Osteoblast (primary cell): Measurements from ENCODE around the gene MRAP2. TPM values are rescaled to one million over a fixed set of nuclear protein-coding genes. Genes with fewer than 3 reads are reported as not detected.
A peak's percentile ranks its signal among the peaks of the same experiment; 100 is the strongest.

Experiments
- DNase-seq: peaks from one replicate; pipeline ENCODE4 v3.0.0; 2011; ENCODE audit warnings: low spot score, mixed read lengths; ENCODE audit not compliant: insufficient read length; ENCODE audit errors: missing footprints
- H2AFZ ChIP-seq: 2 replicates; pipeline ENCODE4 v1.6.0; 2011; ENCODE audit warnings: mild to moderate bottlenecking, low read length
- H3K27ac ChIP-seq: 2 replicates; pipeline ENCODE4 v1.5.1; 2011; ENCODE audit warnings: mild to moderate bottlenecking, low read depth, low read length, moderate library complexity
- H3K27me3 ChIP-seq: 2 replicates; pipeline ENCODE4 v1.6.0; 2012; ENCODE audit warnings: mild to moderate bottlenecking, control low read depth, inconsistent platforms, low read length, moderate library complexity; ENCODE audit not compliant: insufficient read depth
- H3K36me3 ChIP-seq: 2 replicates; pipeline ENCODE4 v1.5.1; 2011; ENCODE audit warnings: mild to moderate bottlenecking, low read length, control low read depth, moderate library complexity; ENCODE audit not compliant: insufficient read depth
- H3K4me1 ChIP-seq: 2 replicates; pipeline ENCODE4 v1.5.1; 2011; ENCODE audit warnings: mild to moderate bottlenecking, low read length, control low read depth, moderate library complexity; ENCODE audit not compliant: insufficient read depth
- H3K4me2 ChIP-seq: 2 replicates; pipeline ENCODE4 v1.6.0; 2011; ENCODE audit warnings: mild to moderate bottlenecking, low read length; ENCODE audit not compliant: insufficient read depth
- H3K4me3 ChIP-seq: fragments of 200-600 bp; sonication (generic); 3 replicates; pipeline ENCODE4 v1.5.1; 2012; ENCODE audit warnings: mild to moderate bottlenecking, low read length, inconsistent platforms; ENCODE audit not compliant: insufficient read depth
- H3K79me2 ChIP-seq: 2 replicates; pipeline ENCODE4 v1.6.0; 2012; ENCODE audit warnings: mild to moderate bottlenecking, low read length, control low read depth, inconsistent platforms; ENCODE audit not compliant: insufficient read depth
- H3K9me3 ChIP-seq: 2 replicates; pipeline ENCODE4 v1.5.1; 2011; ENCODE audit warnings: low read depth, low read length, control low read depth
- H4K20me1 ChIP-seq: 2 replicates; pipeline ENCODE4 v1.6.0; 2012; ENCODE audit warnings: mild to moderate bottlenecking, low read length, control low read depth; ENCODE audit not compliant: insufficient read depth
- total RNA-seq: library from RNA; depleted of rRNA; stranded (reverse); fragments of >200 nt; gene quantifications from 2 replicates; pipeline ENCODE4 v1.2.3, GENCODE V29; 2012
- TF ChIP-seq, protein P1 (sequence below): IDR thresholded peaks from 2 replicates; pipeline ENCODE4 v1.5.1; 2011; ENCODE audit warnings: mild to moderate bottlenecking, low read depth, low read length, moderate library complexity; ENCODE audit errors: extremely low read depth

MRAP2 gene
- total RNA-seq, 1 donor, result 5.1 TPM

DNA sequence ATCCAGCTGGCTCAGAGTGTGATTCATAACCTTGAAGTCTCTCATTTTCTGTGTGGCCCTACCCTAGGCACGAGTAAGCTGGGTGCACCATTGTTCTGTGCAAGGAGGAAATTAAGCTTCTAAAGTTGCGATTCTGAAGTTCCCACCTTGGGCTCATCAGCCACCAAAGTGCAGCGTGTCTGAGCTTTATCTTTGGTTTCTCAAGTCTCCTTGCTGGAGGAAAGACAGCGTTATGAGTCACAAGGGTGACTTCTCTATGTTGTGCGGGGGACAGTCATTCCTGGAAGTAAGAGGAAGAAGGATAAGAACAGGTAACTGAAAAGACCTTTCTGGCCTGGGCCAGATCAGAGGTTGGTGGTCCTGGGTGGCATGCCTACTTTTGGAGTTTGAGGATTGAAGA, 16.8 kb downstream of the MRAP2 start:
- Histone ChIP-seq H3K27me3 (no peaks in the 10 kb centered on the region), H2AFZ (no peak overlapping the region), H3K4me3 (no peak overlapping the region), H4K20me1 (no peaks in the 10 kb centered on the region), H3K4me2 (no peak overlapping the region), H3K9me3 (no peaks in the 10 kb centered on the region), H3K4me1 (peaks cover 15% of the 10 kb centered on the region), H3K79me2 (no peaks in the 10 kb centered on the region), H3K36me3 (no peaks in the 10 kb centered on the region), H3K27ac (no peak overlapping the region)
- no peak for DNase-seq
- TF ChIP-seq, protein P1, sequence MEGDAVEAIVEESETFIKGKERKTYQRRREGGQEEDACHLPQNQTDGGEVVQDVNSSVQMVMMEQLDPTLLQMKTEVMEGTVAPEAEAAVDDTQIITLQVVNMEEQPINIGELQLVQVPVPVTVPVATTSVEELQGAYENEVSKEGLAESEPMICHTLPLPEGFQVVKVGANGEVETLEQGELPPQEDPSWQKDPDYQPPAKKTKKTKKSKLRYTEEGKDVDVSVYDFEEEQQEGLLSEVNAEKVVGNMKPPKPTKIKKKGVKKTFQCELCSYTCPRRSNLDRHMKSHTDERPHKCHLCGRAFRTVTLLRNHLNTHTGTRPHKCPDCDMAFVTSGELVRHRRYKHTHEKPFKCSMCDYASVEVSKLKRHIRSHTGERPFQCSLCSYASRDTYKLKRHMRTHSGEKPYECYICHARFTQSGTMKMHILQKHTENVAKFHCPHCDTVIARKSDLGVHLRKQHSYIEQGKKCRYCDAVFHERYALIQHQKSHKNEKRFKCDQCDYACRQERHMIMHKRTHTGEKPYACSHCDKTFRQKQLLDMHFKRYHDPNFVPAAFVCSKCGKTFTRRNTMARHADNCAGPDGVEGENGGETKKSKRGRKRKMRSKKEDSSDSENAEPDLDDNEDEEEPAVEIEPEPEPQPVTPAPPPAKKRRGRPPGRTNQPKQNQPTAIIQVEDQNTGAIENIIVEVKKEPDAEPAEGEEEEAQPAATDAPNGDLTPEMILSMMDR, result no peak

DNA sequence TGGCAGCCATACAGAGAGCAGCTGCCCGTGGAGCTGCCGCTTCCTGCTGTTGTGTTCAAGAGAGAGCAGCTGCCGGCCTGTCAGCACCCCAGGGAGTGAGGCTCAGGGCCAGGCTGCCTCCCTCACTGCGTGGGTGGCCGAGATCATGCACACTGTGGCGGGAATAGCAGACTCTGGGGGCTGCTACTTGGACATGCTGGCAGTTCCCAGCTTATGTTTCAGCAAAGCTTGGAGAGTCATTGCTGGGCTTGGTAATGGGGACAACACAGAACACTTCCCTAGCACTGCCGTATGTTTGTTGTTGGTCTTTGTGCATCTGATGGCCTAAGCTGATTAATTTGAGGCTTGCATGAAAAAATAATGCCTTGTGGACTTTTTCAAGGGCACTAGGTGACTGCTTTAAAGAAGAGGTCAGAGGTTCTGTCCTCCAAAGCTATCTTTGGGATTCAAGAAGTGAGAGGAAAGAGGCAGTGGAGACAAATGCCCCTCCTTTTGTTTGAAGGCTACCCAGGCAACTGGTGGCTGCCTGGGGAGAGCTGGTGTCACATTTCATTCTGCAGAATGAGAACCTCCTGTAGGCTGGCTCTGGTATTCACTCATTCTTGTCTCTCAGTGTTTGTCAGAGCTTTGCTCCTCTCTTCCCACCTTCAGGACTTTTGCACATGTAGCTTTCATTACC, 18.8 kb downstream of the MRAP2 start:
- no peaks in the 10 kb centered on the region for H3K9me3 ChIP-seq
- peak overlapping the region; percentile 53 for H3K4me3 ChIP-seq
- H3K79me2 ChIP-seq, result no peaks in the 10 kb centered on the region
- H3K27ac ChIP-seq, result peak overlapping the region; percentile 41
- H4K20me1 ChIP-seq, result no peaks in the 10 kb centered on the region
- H3K27me3 ChIP-seq, result no peaks in the 10 kb centered on the region
- TF ChIP-seq, protein P1, result peak; percentile 18
- peak; percentile 90 for DNase-seq
- H2AFZ ChIP-seq, result peak overlapping the region; percentile 65
- H3K36me3 ChIP-seq, result no peaks in the 10 kb centered on the region
- peaks cover 15% of the 10 kb centered on the region for H3K4me1 ChIP-seq
- peak overlapping the region; percentile 76 for H3K4me2 ChIP-seq

DNA sequence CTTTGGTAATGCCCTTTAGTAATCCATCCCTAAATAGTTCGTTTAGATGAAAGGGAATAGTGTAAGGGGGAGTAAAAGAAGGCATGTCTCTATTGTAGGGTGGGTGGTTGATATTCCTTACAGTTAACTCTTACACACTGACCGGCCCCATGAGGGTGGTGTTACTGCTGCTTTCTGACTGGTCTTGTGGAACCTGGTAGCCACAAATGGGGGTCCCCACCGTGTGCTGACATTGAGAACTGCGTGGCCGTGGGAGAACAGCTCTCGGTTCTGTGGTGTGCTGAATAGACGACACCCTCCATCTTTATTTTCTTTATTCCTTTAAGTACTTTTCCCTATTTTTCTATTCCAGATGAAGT, 19.3 kb downstream of the MRAP2 start:
- H3K4me2 ChIP-seq, result peak overlapping the region; percentile 76
- H2AFZ ChIP-seq, result no peak overlapping the region
- no peak overlapping the region for H3K27ac ChIP-seq
- no peaks in the 10 kb centered on the region for H3K36me3 ChIP-seq
- peaks cover 15% of the 10 kb centered on the region for H3K4me1 ChIP-seq
- DNase-seq, result no peak
- no peaks in the 10 kb centered on the region for H3K27me3 ChIP-seq
- no peak overlapping the region for H3K4me3 ChIP-seq
- TF ChIP-seq, protein P1, result no peak
- H3K9me3 ChIP-seq, result no peaks in the 10 kb centered on the region
- no peaks in the 10 kb centered on the region for H3K79me2 ChIP-seq
- no peaks in the 10 kb centered on the region for H4K20me1 ChIP-seq

DNA sequence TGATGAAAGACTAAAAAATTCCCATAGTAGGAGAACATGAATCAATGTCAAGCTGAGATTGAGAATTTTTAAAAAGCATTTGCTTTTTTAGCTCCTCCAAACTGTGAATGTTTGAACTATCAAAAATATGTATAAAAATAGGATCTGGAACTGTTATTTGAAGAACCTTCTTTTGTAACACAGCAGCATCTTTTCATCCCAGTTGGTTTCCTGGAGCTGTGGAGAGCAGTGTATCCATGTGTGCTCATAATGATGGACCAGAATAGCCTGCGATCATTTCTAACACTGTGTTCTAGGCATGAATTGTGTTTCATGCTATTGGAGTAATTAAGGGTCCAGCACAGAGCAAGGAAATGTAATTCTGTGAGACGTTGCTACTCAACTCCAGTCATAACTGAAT, 22.1 kb downstream of the MRAP2 start:
- Histone ChIP-seq H2AFZ (no peak overlapping the region), H3K27ac (no peak overlapping the region), H3K4me1 (peaks cover 15% of the 10 kb centered on the region), H3K9me3 (no peaks in the 10 kb centered on the region), H3K79me2 (no peaks in the 10 kb centered on the region), H3K4me3 (no peak overlapping the region), H4K20me1 (no peaks in the 10 kb centered on the region), H3K27me3 (no peaks in the 10 kb centered on the region), H3K4me2 (no peak overlapping the region), H3K36me3 (no peaks in the 10 kb centered on the region)
- TF ChIP-seq, protein P1, result no peak
- DNase-seq, result no peak
